SU-DHL-6 (cell line): ENCODE data around the gene GCFC2.

ENCODE experiments used
- CTCF ChIP-seq: fragments of 200-600 bp; sonication (generic); IDR thresholded peaks from one replicate; pipeline ENCODE4 v1.5.1; 2017; ENCODE audit warnings: antibody characterized with exemption, mild to moderate bottlenecking, low read length, moderate library complexity; ENCODE audit not compliant: insufficient read depth, poor library complexity, severe bottlenecking
- EZH2phosphoT487 ChIP-seq: fragments of 200-600 bp; sonication (generic), shearing (Covaris generic); conservative IDR thresholded peaks from 2 replicates; pipeline ENCODE4 v1.6.1; 2018; ENCODE audit warnings: mild to moderate bottlenecking, antibody characterized with exemption, low read length, moderate library complexity, mixed read lengths

DNA sequence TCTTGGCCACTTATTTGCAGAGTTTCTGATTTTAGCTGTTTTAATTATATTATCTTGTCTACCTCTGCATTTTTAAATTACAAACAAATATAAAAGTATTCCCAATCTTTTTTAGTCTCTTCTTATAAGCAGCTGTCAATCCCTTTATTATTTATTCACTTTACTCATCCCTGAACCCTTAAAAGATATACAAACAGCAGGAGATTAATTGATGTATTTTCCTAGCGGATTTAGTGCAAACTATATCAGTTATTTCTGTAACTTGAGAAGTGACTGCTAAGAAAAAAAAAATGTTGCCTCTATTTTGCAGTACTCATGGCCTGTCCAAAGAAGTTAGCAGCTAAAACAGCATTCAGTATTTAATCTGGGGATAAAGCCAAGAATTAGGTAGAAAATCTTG lies 42.1 kb upstream of the GCFC2 start:
- TF ChIP-seq CTCF (no peak), EZH2phosphoT487 (no peak)
